ENCODE results near the gene ZSWIM9.
A peak's percentile ranks its signal among the peaks of the same experiment; 100 is the strongest.
"Not testable (repeated sequence)": the region's sequence is repeated elsewhere in the genome, so short reads cannot be mapped to it uniquely, and the experiment has no call there.

ZSWIM9 gene

DNA sequence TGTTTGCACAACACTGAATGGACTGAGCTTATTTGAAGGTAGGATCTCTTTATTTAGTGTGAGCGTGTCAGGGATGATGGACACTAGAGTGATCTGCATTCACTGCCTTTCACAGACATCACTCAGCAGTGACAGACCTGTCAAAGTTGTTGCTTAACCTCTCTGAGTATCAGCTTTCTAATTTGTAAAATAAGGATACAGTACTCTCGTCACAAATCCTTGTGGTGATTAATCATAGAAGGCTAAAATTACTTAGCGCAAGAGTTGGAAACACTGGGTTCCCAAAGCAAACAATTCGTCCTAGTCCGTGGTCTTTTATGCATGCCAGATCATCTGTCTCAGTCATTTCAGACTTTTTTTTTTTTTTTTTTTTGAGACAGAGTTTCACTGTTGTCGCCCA lies 68.6 kb downstream of the ZSWIM9 start:
- H3K79me2 ChIP-seq (ENCODE audit: control insufficient read depth, low read length), result peaks cover 10% of the 10 kb centered on the region
- peaks cover 63% of the 10 kb centered on the region for H3K36me3 ChIP-seq (ENCODE audit: control insufficient read depth, low read length)
- H3K4me2 ChIP-seq (ENCODE audit: low read length), result no peak overlapping the region
- TF ChIP-seq EZH2phosphoT487 (IDR thresholded peaks at IDR 0.05; ENCODE audit: borderline replicate concordance, low read length), result no peak
- TF ChIP-seq, protein P1, sequence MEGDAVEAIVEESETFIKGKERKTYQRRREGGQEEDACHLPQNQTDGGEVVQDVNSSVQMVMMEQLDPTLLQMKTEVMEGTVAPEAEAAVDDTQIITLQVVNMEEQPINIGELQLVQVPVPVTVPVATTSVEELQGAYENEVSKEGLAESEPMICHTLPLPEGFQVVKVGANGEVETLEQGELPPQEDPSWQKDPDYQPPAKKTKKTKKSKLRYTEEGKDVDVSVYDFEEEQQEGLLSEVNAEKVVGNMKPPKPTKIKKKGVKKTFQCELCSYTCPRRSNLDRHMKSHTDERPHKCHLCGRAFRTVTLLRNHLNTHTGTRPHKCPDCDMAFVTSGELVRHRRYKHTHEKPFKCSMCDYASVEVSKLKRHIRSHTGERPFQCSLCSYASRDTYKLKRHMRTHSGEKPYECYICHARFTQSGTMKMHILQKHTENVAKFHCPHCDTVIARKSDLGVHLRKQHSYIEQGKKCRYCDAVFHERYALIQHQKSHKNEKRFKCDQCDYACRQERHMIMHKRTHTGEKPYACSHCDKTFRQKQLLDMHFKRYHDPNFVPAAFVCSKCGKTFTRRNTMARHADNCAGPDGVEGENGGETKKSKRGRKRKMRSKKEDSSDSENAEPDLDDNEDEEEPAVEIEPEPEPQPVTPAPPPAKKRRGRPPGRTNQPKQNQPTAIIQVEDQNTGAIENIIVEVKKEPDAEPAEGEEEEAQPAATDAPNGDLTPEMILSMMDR (IDR thresholded peaks at IDR 0.05; ENCODE audit: low read depth, low read length, poor library complexity, severe bottlenecking), result no peak
- H3K9me3 ChIP-seq (ENCODE audit: control insufficient read depth, insufficient read depth, low read length), result no peaks in the 10 kb centered on the region
- H3K27ac ChIP-seq (ENCODE audit: low read depth, low read length), result no peak overlapping the region
- no peak overlapping the region for H3K4me3 ChIP-seq (ENCODE audit: low read length)
- no peaks in the 10 kb centered on the region for H3K27me3 ChIP-seq (ENCODE audit: control insufficient read depth, low read length)
- no peaks in the 10 kb centered on the region for H4K20me1 ChIP-seq (ENCODE audit: control insufficient read depth, insufficient read depth, low read depth, low read length)
- peaks cover 4% of the 10 kb centered on the region; the same call in 1 of the 2 replicates for H3K4me1 ChIP-seq (ENCODE audit: control insufficient read depth, low read length)
- no peaks in the 10 kb centered on the region; the same call in 1 of the 2 replicates for H3F3A ChIP-seq (ENCODE audit: control insufficient read depth, insufficient read depth)
- H3K9me2 ChIP-seq (replicated peaks; ENCODE audit: control insufficient read depth, low read length), result no peaks in the 10 kb centered on the region

DNA sequence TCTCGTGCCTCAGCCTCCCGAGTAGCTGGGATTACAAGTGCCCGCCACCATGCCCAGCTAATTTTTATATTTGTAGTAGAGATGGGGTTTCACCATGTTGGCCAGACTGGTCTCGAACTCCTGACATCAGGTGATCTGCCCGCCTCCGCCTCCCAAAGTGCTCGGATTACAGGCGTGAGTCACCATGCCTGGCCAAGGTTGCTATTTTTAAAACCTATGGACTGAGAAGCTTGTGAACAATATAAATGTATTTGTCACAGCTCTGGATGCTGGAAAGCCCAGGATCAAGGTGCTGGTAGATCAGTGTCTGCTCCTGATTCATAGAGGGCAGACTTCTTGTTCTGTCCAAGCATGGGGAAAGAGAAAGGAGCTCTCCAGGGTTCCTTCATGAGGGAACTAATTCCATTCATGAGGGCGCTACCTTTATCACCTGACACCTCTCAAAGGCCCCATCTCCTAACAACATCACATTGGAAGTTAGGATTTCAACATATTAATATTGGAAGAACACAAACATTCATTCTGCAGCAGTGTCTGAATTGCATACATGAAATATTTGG lies 69.2 kb downstream of the ZSWIM9 start:
- Histone ChIP-seq H3K4me3 (ENCODE audit: low read length) (no peak overlapping the region), H3K9me2 (replicated peaks; ENCODE audit: control insufficient read depth, low read length) (no peaks in the 10 kb centered on the region), H3K36me3 (ENCODE audit: control insufficient read depth, low read length) (peaks cover 63% of the 10 kb centered on the region), H3K9me3 (ENCODE audit: control insufficient read depth, insufficient read depth, low read length) (no peaks in the 10 kb centered on the region), H3K79me2 (ENCODE audit: control insufficient read depth, low read length) (peaks cover 16% of the 10 kb centered on the region), H3K27me3 (ENCODE audit: control insufficient read depth, low read length) (no peaks in the 10 kb centered on the region), H3K4me1 (ENCODE audit: control insufficient read depth, low read length) (peaks cover 9% of the 10 kb centered on the region), H3K27ac (ENCODE audit: low read depth, low read length) (no peak overlapping the region), H3K4me2 (ENCODE audit: low read length) (no peak overlapping the region), H3F3A (ENCODE audit: control insufficient read depth, insufficient read depth) (no peaks in the 10 kb centered on the region; the same call in 1 of the 2 replicates), H4K20me1 (ENCODE audit: control insufficient read depth, insufficient read depth, low read depth, low read length) (no peaks in the 10 kb centered on the region)
- TF ChIP-seq EZH2phosphoT487 (IDR thresholded peaks at IDR 0.05; ENCODE audit: borderline replicate concordance, low read length), result no peak

DNA sequence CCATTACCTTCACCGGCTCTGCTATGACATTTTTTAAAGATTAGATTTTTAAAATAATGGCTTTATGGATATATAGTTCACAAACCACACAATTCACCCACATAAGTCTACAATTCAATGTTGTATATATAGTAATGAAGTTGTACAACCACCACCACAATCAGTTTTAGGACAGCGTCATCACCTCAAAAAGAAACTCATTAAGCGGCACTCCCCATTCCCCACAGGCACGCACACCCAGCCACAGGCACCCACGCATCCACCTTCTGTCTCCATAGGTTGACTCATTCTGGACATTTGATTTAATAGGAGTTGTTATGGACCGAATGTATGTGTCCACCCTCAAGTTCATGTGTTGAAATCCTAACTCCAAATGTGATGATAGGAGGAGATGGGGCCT lies 71.3 kb downstream of the ZSWIM9 start:
- peaks cover 33% of the 10 kb centered on the region for H3K79me2 ChIP-seq (ENCODE audit: control insufficient read depth, low read length)
- H4K20me1 ChIP-seq (ENCODE audit: control insufficient read depth, insufficient read depth, low read depth, low read length); H3K4me3 ChIP-seq (ENCODE audit: low read length); H3K4me2 ChIP-seq (ENCODE audit: low read length); H3K27me3 ChIP-seq (ENCODE audit: control insufficient read depth, low read length); H3K9me3 ChIP-seq (ENCODE audit: control insufficient read depth, insufficient read depth, low read length); H3K9me2 ChIP-seq (replicated peaks; ENCODE audit: control insufficient read depth, low read length); H3F3A ChIP-seq (ENCODE audit: control insufficient read depth, insufficient read depth); H3K27ac ChIP-seq (ENCODE audit: low read depth, low read length): not testable (repeated sequence)
- H3K4me1 ChIP-seq (ENCODE audit: control insufficient read depth, low read length), result peaks cover 25% of the 10 kb centered on the region
- peaks cover 67% of the 10 kb centered on the region for H3K36me3 ChIP-seq (ENCODE audit: control insufficient read depth, low read length)

DNA sequence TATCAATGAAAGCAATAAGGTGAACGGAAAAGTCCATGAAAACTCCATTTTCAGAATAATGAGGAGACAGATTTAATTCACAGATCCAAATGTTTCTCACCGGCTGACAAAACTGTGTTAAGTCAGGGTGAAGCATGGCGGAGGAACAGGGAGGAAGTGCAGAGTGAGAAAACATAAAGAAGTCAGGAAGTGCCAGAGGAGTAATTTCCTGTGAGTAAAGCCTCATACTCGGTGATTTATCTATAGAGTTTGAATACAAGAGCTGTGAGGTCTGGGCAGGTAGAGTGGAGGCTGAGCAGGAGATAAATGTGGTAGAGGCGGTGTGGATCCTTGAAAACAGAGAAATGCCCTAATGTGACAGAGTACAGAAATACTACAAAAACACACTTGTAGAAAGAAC lies 73.8 kb downstream of the ZSWIM9 start:
- H3K4me1 ChIP-seq (ENCODE audit: control insufficient read depth, low read length), result peaks cover 41% of the 10 kb centered on the region
- H3K4me2 ChIP-seq (ENCODE audit: low read length), result peak overlapping the region; percentile 40
- H3K27me3 ChIP-seq (ENCODE audit: control insufficient read depth, low read length), result no peaks in the 10 kb centered on the region
- H3K4me3 ChIP-seq (ENCODE audit: low read length), result peak overlapping the region; percentile 1
- H4K20me1 ChIP-seq (ENCODE audit: control insufficient read depth, insufficient read depth, low read depth, low read length), result no peaks in the 10 kb centered on the region
- peak overlapping the region; percentile 0; the same call in 1 of the 2 replicates for H3K27ac ChIP-seq (ENCODE audit: low read depth, low read length)
- H3K9me2 ChIP-seq (replicated peaks; ENCODE audit: control insufficient read depth, low read length), result no peaks in the 10 kb centered on the region
- no peaks in the 10 kb centered on the region; the same call in 1 of the 2 replicates for H3F3A ChIP-seq (ENCODE audit: control insufficient read depth, insufficient read depth)
- peaks cover 56% of the 10 kb centered on the region for H3K79me2 ChIP-seq (ENCODE audit: control insufficient read depth, low read length)
- H3K36me3 ChIP-seq (ENCODE audit: control insufficient read depth, low read length), result peaks cover 71% of the 10 kb centered on the region
- H3K9me3 ChIP-seq (ENCODE audit: control insufficient read depth, insufficient read depth, low read length), result no peaks in the 10 kb centered on the region
- TF ChIP-seq EZH2phosphoT487 (IDR thresholded peaks at IDR 0.05; ENCODE audit: borderline replicate concordance, low read length), result no peak
- TF ChIP-seq, protein P1 (IDR thresholded peaks at IDR 0.05; ENCODE audit: low read depth, low read length, poor library complexity, severe bottlenecking), result no peak

Measured in DOHH2 (cell line).